GM21526 (cell line): ENCODE measurements around the gene SYCP3.

Source experiments
- ATAC-seq: cut with Tn5 transposase; IDR thresholded peaks from one replicate; pipeline ENCODE4 v1.9.1; 2021; ENCODE audit warnings: moderate library complexity; ENCODE audit not compliant: unreplicated experiment, low FRiP score

The SYCP3 gene

DNA sequence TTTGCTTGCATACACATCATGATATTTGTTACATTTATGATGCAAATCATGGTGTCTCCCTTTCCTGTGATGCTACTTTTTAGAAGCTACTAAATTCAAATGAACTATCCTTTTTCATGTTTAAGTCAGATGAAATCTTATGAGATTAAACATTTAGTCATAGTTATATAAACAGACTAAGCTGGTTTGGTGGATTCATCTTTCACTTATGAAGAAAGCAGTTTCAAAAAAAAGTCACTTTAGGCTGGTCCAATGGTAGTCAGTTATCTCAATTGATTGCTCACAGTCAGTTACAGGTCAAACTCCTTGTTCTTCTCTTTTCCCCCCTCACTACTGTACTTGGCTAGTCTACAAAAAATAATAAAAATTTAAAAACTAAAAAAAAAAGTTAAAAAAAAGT, 19.7 kb downstream of the SYCP3 start:
- ATAC-seq, result no peak

DNA sequence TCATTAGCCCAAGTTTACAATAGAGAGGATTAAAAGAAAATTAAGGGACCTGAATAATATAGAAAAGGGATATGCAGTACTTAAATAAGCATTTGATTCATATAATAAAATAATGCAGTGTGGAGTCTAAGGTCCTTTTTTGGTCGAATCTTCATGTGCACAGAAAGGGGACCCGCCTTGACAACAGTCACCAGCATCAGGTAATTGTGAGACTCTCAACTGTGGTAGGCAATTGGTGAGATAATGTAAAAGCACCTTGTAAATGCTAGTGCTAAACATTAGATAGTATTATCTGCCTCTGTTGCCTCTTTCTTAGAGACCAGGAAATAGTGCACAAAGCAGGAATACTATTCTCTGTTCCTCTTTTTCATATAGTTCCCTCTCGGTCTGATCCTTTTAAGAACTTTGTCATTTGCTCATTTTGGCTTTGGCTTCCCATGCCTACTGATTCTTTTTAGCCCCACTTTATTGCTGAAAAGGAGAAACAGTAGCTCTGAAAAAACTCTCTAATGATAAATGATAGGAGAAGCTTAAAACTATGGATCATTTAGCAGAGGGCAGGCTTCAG, 24.3 kb downstream of the SYCP3 start:
- ATAC-seq, result no peak

GRCh38 chr12:101713930-101714329, 25.3 kb downstream of the SYCP3 start:
- ATAC-seq, result no peak

- ATAC-seq, result no peak
Observed at GRCh38 chr12:101713059-101713682, 26.1 kb downstream of the SYCP3 start.

GRCh38 chr12:101710288-101710687, 29.0 kb downstream of the SYCP3 start:
- ATAC-seq, result no peak

- no peak for ATAC-seq
Observed at GRCh38 chr12:101707131-101707782, 32.0 kb downstream of the SYCP3 start.

DNA sequence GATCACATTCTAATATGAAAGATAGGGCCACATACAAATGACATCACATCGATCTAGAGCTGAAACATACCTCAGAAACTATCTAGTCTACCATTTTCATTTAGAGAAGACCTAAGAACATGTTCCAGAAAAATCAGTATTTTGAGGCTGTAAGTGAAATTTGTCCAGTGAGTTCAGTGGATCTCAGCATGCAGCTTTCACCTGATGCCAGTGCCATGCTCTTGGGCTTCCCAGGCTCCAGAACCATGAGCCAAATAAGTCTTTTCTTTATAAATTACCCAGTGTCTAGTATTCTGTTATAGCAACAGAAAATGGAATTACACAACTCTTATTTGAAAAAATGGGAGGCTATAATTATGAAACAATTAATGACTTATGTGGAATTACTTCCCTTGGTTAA, 32.9 kb downstream of the SYCP3 start:
- no peak for ATAC-seq

GRCh38 chr12:101703487-101703886, 35.8 kb downstream of the SYCP3 start:
- no peak for ATAC-seq

GRCh38 chr12:101700299-101700820, 38.9 kb downstream of the SYCP3 start:
- no peak for ATAC-seq

- no peak for ATAC-seq
Observed at GRCh38 chr12:101698800-101699347, 40.4 kb downstream of the SYCP3 start.

- ATAC-seq, result peak; percentile 35
Observed at GRCh38 chr12:101697930-101698799, 41.1 kb downstream of the SYCP3 start.

- peak; percentile 68 for ATAC-seq
Observed at GRCh38 chr12:101697197-101697929, 41.9 kb downstream of the SYCP3 start, which contains the start of gene CHPT1. TSS of gene CHPT1 (plus strand) at chr12:101697640. CDS start at chr12:101697862, 222 bp downstream.

- ATAC-seq, result peak; percentile 37
Observed at GRCh38 chr12:101696251-101697196, 42.7 kb downstream of the SYCP3 start.

DNA sequence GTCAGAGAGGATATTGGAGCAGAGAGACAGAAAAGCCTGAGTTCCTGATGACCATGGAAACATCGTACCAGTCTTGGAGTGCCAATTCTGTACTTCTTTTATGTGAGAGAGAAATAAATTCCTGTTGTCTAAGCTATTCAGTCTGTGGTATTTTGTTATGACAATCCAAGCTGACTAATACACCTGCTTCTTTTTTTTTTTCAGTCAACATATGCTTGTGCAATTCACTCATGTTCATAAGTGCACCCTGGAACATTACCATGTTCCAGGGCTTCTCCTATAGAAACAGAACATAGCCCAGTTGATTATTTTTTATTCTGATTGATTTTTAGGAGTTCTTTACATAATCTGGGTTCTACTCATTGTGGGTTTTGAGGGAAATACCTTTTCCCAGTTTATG, 43.6 kb downstream of the SYCP3 start:
- ATAC-seq, result no peak

DNA sequence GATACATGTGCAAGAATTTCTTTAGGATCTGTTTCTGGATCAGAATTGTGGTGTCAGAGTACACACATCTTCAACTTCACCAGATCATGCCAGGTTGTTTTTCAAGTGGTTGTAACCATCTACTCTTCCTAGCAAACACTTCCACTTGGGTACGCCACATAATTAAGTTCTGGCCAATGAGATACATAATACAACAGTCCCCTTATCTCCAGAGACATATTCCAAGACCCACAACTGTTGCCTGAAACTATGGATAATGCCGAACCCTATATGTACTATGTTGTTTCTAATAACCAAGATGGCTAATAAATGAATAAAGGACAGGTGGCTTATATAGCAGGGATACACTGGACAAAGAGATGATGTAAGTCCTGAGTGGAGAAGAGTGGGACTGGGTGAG, 44.3 kb downstream of the SYCP3 start:
- ATAC-seq, result no peak

GRCh38 chr12:101694297-101694848, 44.9 kb downstream of the SYCP3 start:
- no peak for ATAC-seq

DNA sequence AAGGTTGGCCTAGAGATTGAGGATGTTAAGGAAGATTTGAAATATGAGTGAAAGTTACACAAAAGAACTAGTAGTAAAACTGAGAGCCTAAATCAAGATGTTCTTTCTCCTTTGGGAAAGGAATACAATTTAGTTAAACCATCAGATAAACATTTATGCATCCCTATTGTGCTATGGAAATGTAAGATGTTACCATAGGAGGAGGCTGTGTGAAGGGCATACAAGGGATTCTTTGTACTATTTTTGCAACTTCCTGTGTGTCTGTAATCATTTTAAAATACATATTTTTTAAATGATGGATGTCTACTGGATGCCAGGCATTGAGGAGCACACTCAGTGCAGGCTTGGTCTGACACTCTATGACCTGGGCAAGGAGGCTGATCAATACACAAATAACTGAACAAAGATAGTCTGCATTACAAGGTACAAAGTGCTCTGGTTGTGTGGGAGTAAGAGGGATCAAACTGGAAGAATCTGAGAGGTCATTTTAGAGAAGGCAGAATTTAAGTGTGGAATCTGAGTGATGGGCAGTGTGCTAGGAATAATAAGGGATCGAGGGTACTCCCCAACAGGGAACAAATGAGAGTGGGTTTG, 47.7 kb downstream of the SYCP3 start:
- no peak for ATAC-seq

GRCh38 chr12:101690544-101691098, 48.6 kb downstream of the SYCP3 start:
- no peak for ATAC-seq
